ENCODE results near the gene ROR2.

ROR2 gene

DNA sequence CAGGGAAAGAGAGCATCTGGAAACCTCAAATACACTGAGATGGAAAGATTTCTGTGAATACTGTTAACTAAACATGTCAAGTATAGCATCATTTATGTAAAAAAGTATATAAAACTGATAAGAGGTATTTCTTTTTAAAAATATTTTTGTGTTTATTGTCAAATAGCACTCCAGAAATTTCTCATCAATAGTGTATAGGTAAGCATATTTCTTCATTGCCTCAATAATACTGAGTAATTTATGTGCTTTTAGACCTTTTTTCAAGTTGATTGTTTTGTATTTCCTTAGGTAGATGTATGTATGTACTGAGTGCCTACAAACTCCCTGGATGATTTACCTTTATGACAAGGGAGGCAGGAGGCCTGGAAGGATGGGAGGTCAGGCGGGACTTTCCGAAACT is 196.3 kb downstream of the ROR2 start:
- ChIA-PET CTCF (no interaction called here), POLR2A (no interaction called here)
- TF ChIP-seq FOXM1 (IDR thresholded peaks at IDR 0.05; ENCODE audit: borderline replicate concordance) = no peak
- no peak for TF ChIP-seq L3MBTL2 (conservative IDR thresholded peaks at IDR 0.05)
- TF ChIP-seq NFRKB (IDR thresholded peaks at IDR 0.05) = no peak
- TF ChIP-seq FOXA1 (IDR thresholded peaks at IDR 0.05) = no peak
- TF ChIP-seq SP1 (IDR thresholded peaks at IDR 0.05) = no peak
- no peak for DNase-seq (ENCODE audit: extremely low spot score)

DNA sequence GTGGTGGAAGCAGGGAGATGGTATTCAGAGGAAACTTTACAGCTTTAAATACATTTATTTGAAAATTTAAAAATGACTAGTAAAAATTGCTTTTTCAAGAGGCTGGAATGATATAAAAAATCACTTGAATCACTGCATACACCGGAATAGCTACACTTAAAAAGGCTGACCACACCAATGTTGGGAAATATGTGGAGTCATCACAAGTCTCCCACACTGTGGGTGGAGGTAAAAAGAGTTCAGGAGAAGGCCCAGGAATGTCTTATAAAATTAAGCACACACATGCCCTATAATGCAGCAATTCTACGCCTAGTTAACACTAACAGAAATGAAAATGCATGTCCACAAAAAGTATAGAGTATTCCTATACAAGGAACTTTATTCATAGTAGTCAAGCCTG is 198.1 kb downstream of the ROR2 start:
- DNase-seq (ENCODE audit: extremely low spot score) = no peak
- ChIA-PET POLR2A (no interaction called here), CTCF (no interaction called here)
- TF ChIP-seq BHLHE40 (IDR thresholded peaks at IDR 0.05; ENCODE audit: borderline replicate concordance) (no peak), NFRKB (IDR thresholded peaks at IDR 0.05) (no peak), FOXK2 (IDR thresholded peaks at IDR 0.05) (no peak), TARDBP (IDR thresholded peaks at IDR 0.05) (no peak), ELF4 (IDR thresholded peaks at IDR 0.05) (no peak), SUZ12 (IDR thresholded peaks at IDR 0.05) (no peak), ARNT (IDR thresholded peaks at IDR 0.05) (no peak), FOXM1 (IDR thresholded peaks at IDR 0.05; ENCODE audit: borderline replicate concordance) (no peak), HDGF (IDR thresholded peaks at IDR 0.05; ENCODE audit: borderline replicate concordance) (no peak), LEF1 (IDR thresholded peaks at IDR 0.05; ENCODE audit: borderline replicate concordance) (no peak)

DNA sequence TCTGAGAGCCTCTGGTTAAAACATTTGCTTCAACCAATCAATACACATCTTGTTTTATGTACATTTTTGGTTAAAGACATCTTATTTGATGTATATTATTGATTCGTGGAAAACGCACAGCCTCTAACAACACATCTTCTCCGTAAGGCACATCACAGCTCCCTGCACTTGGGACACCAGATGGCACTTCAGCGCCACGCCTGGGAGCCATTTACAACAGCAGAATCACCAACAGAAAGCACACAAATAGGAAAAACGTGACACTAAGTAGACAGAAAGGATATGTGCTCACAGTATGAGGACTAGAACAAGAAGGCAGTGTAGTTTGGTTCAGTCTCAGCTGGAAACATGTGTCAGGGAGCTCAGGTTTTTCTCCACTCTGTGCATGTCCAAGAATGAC is 199.7 kb downstream of the ROR2 start:
- no peak for DNase-seq (ENCODE audit: extremely low spot score)
- CTCF ChIA-PET = no interaction called here
- no peak for TF ChIP-seq BHLHE40 (IDR thresholded peaks at IDR 0.05; ENCODE audit: borderline replicate concordance)
- no peak for TF ChIP-seq CTBP1 (IDR thresholded peaks at IDR 0.05; ENCODE audit: borderline replicate concordance)
- no peak for TF ChIP-seq FOXA1 (IDR thresholded peaks at IDR 0.05)
- TF ChIP-seq, protein P1, sequence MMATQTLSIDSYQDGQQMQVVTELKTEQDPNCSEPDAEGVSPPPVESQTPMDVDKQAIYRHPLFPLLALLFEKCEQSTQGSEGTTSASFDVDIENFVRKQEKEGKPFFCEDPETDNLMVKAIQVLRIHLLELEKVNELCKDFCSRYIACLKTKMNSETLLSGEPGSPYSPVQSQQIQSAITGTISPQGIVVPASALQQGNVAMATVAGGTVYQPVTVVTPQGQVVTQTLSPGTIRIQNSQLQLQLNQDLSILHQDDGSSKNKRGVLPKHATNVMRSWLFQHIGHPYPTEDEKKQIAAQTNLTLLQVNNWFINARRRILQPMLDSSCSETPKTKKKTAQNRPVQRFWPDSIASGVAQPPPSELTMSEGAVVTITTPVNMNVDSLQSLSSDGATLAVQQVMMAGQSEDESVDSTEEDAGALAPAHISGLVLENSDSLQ (IDR thresholded peaks at IDR 0.05) = no peak
- no peak for TF ChIP-seq FOXM1 (IDR thresholded peaks at IDR 0.05; ENCODE audit: borderline replicate concordance)
- no peak for TF ChIP-seq LEF1 (IDR thresholded peaks at IDR 0.05; ENCODE audit: borderline replicate concordance)
- TF ChIP-seq TARDBP (IDR thresholded peaks at IDR 0.05) = no peak
- TF ChIP-seq ZNF384 (IDR thresholded peaks at IDR 0.05) = no peak
- TF ChIP-seq SUZ12 (IDR thresholded peaks at IDR 0.05) = no peak
- TF ChIP-seq HDGF (IDR thresholded peaks at IDR 0.05; ENCODE audit: borderline replicate concordance) = no peak
- no peak for TF ChIP-seq L3MBTL2 (conservative IDR thresholded peaks at IDR 0.05)
- TF ChIP-seq FOXK2 (IDR thresholded peaks at IDR 0.05) = no peak
- TF ChIP-seq NFRKB (IDR thresholded peaks at IDR 0.05) = no peak
- no peak for TF ChIP-seq ARNT (IDR thresholded peaks at IDR 0.05)
- no peak for TF ChIP-seq SP1 (IDR thresholded peaks at IDR 0.05)
- POLR2A ChIA-PET = no interaction called here

DNA sequence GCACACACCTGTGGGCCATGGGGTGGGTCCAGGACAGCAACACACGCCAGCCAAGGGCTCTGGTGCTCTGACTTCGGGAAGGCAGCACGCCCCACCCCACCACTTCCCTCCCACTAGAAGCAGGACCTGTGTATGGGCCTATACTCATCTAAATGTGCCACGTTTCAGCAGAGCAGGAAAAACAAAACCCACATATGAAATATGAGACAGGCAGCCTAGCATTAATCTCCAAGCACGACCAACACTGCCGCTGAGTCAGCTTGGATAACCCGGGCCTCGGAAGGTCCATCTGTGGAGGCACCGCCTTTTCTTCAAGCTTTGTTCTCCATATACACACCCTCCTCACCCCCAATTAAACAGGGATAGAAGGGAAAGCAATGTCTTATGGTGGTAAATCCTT is 203.1 kb downstream of the ROR2 start:
- ChIA-PET POLR2A (no interaction called here), CTCF (interaction anchor here (0.6 to 0.8 kb wide), 2 partner anchors 11 to 156 kb away, joined by 3 to 5 read pairs; no protein-coding TSS in a partner anchor)
- TF ChIP-seq ARNT (IDR thresholded peaks at IDR 0.05) (no peak), BHLHE40 (IDR thresholded peaks at IDR 0.05; ENCODE audit: borderline replicate concordance) (no peak), HDGF (IDR thresholded peaks at IDR 0.05; ENCODE audit: borderline replicate concordance) (no peak), FOXK2 (IDR thresholded peaks at IDR 0.05) (no peak), FOXA1 (IDR thresholded peaks at IDR 0.05) (no peak), SP1 (IDR thresholded peaks at IDR 0.05) (no peak), ELF4 (IDR thresholded peaks at IDR 0.05) (no peak), CTBP1 (IDR thresholded peaks at IDR 0.05; ENCODE audit: borderline replicate concordance) (no peak), ZNF384 (IDR thresholded peaks at IDR 0.05) (no peak), LEF1 (IDR thresholded peaks at IDR 0.05; ENCODE audit: borderline replicate concordance) (no peak), FOXM1 (IDR thresholded peaks at IDR 0.05; ENCODE audit: borderline replicate concordance) (no peak), NFRKB (IDR thresholded peaks at IDR 0.05) (no peak), SUZ12 (IDR thresholded peaks at IDR 0.05) (no peak), L3MBTL2 (conservative IDR thresholded peaks at IDR 0.05) (no peak), TARDBP (IDR thresholded peaks at IDR 0.05) (no peak)
- TF ChIP-seq, protein P1 (IDR thresholded peaks at IDR 0.05) = no peak
- no peak for DNase-seq (ENCODE audit: extremely low spot score)

DNA sequence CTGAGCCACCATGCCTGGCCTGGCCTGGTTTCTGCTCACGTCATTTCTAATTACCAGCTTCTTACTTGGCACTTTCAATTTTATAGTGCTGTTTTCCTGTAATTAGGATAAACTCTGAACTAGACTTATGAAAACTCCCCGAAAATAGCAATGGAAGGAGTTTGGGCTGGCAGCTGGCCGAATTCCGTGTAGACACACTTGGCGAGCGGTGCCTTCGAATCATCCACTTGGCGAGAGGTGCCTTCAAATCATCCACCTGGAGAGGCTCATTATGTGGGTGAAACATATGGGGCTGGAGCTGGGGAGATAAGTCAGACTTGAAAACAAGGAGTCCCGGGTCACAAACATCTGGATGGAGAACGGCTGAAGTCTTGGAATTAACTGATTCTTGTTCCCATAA is 203.7 kb downstream of the ROR2 start:
- CTCF ChIA-PET = interaction anchor here (0.8 kb wide), 1 partner anchor 12 kb away, joined by 3 read pairs; no protein-coding TSS in a partner anchor

DNA sequence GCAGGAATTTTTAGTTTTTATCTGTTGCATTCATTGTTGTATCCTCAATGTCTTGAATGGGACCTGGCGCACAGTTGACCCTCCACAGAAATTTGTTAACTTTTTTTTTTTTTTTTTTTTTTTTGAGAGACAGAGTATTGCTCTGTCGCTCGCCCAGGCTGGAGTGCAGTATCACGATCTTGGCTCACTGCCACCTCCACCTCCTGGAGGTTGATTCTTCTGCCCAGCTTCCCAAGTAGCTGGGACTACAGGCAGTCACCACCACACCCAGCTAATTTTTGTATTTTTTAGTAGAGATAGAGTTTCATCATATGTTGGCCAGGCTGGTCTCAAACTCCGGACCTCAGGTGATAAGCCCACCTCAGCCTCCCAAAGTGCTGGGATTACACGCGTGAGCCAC is 205.9 kb downstream of the ROR2 start:
- ChIA-PET POLR2A (no interaction called here), CTCF (no interaction called here)
- no peak for TF ChIP-seq CTBP1 (IDR thresholded peaks at IDR 0.05; ENCODE audit: borderline replicate concordance)
- no peak for TF ChIP-seq FOXK2 (IDR thresholded peaks at IDR 0.05)
- no peak for TF ChIP-seq LEF1 (IDR thresholded peaks at IDR 0.05; ENCODE audit: borderline replicate concordance)
- no peak for TF ChIP-seq ELF4 (IDR thresholded peaks at IDR 0.05)
- TF ChIP-seq L3MBTL2 (conservative IDR thresholded peaks at IDR 0.05) = no peak
- TF ChIP-seq TARDBP (IDR thresholded peaks at IDR 0.05) = no peak
- no peak for TF ChIP-seq SUZ12 (IDR thresholded peaks at IDR 0.05)
- no peak for TF ChIP-seq NFRKB (IDR thresholded peaks at IDR 0.05)
- TF ChIP-seq SP1 (IDR thresholded peaks at IDR 0.05) = no peak
- no peak for TF ChIP-seq ARNT (IDR thresholded peaks at IDR 0.05)
- TF ChIP-seq, protein P1 (IDR thresholded peaks at IDR 0.05) = no peak
- no peak for TF ChIP-seq ZNF384 (IDR thresholded peaks at IDR 0.05)
- no peak for TF ChIP-seq BHLHE40 (IDR thresholded peaks at IDR 0.05; ENCODE audit: borderline replicate concordance)
- TF ChIP-seq FOXA1 (IDR thresholded peaks at IDR 0.05) = no peak
- TF ChIP-seq FOXM1 (IDR thresholded peaks at IDR 0.05; ENCODE audit: borderline replicate concordance) = no peak
- TF ChIP-seq HDGF (IDR thresholded peaks at IDR 0.05; ENCODE audit: borderline replicate concordance) = no peak
- no peak for DNase-seq (ENCODE audit: extremely low spot score)

More for the DNA sequence above, 203.7 kb downstream of the ROR2 start:
- TF ChIP-seq FOXA1 (IDR thresholded peaks at IDR 0.05) = no peak
- TF ChIP-seq HDGF (IDR thresholded peaks at IDR 0.05; ENCODE audit: borderline replicate concordance) = no peak
- TF ChIP-seq LEF1 (IDR thresholded peaks at IDR 0.05; ENCODE audit: borderline replicate concordance) = no peak
- TF ChIP-seq FOXK2 (IDR thresholded peaks at IDR 0.05) = no peak
- POLR2A ChIA-PET = no interaction called here
- DNase-seq (ENCODE audit: extremely low spot score) = no peak

All from HEK293T (cell line).